Trophoblast cell (in vitro differentiated cells and primary cell): ENCODE data around the gene ZNF524.

ENCODE experiments used
- DNase-seq, 2 donors: peaks; one replicate each; pipeline ENCODE4 v3.0.0-alpha.2; 2016
- H2AFZ ChIP-seq: 2 replicates; pipeline ENCODE4 v1.6.1; 2013; ENCODE audit warnings: low read length, moderate library complexity, mild to moderate bottlenecking; ENCODE audit not compliant: insufficient read depth, poor library complexity
- H2AK5ac ChIP-seq: 2 replicates; pipeline ENCODE4 v1.6.1; 2013; ENCODE audit warnings: mild to moderate bottlenecking, low read length
- H2BK120ac ChIP-seq: 2 replicates; pipeline ENCODE4 v1.6.1; 2013; ENCODE audit warnings: low read length, mild to moderate bottlenecking, moderate library complexity; ENCODE audit not compliant: insufficient read depth, poor library complexity
- H2BK12ac ChIP-seq: 2 replicates; pipeline ENCODE4 v1.6.1; 2013; ENCODE audit warnings: mild to moderate bottlenecking, low read length, moderate library complexity
- H2BK5ac ChIP-seq: 2 replicates; pipeline ENCODE4 v1.6.1; 2013; ENCODE audit warnings: low read length, low read depth, moderate library complexity, mild to moderate bottlenecking; ENCODE audit not compliant: poor library complexity
- H3K14ac ChIP-seq: 2 replicates; pipeline ENCODE4 v1.6.1; 2013; ENCODE audit warnings: mild to moderate bottlenecking, low read length
- H3K18ac ChIP-seq: 2 replicates; pipeline ENCODE4 v1.6.1; 2013; ENCODE audit warnings: mild to moderate bottlenecking, low read length
- H3K23ac ChIP-seq: 2 replicates; pipeline ENCODE4 v1.6.1; 2013; ENCODE audit warnings: low read length
- H3K27ac ChIP-seq: 2 replicates; pipeline ENCODE4 v1.5.1; 2013; ENCODE audit warnings: low read depth, mild to moderate bottlenecking, inconsistent platforms, low read length, moderate library complexity
- H3K27me3 ChIP-seq: 2 replicates; pipeline ENCODE4 v1.6.1; 2013; ENCODE audit warnings: inconsistent platforms, mild to moderate bottlenecking, low read length, moderate library complexity; ENCODE audit not compliant: insufficient read depth
- H3K36me3 ChIP-seq, 2 experiments: 1 replicate in 1 of 2; 2 replicates in 1 of 2; pipeline ENCODE4 v1.6.1; 2013; ENCODE audit warnings: low read length in 2 of 2, mild to moderate bottlenecking in 2 of 2, moderate library complexity in 1 of 2; ENCODE audit not compliant: insufficient read depth in 2 of 2, control insufficient read depth in 1 of 2
- H3K4ac ChIP-seq: 2 replicates; pipeline ENCODE4 v1.6.1; 2013; ENCODE audit warnings: low read depth, mild to moderate bottlenecking, low read length, moderate library complexity
- H3K4me1 ChIP-seq, 2 experiments: 1 replicate in 1 of 2; 2 replicates in 1 of 2; pipeline ENCODE4 v1.6.1; 2013; ENCODE audit warnings: low read length in 2 of 2, mild to moderate bottlenecking in 2 of 2, moderate library complexity in 1 of 2; ENCODE audit not compliant: insufficient read depth in 2 of 2, control insufficient read depth in 1 of 2
- H3K4me2 ChIP-seq: 2 replicates; pipeline ENCODE4 v1.6.1; 2013; ENCODE audit warnings: inconsistent platforms, mild to moderate bottlenecking, low read length, moderate library complexity
- H3K4me3 ChIP-seq: 2 replicates; pipeline ENCODE4 v1.5.1; 2013; ENCODE audit warnings: mild to moderate bottlenecking, low read depth, low read length, inconsistent platforms
- H3K79me1 ChIP-seq: one replicate; pipeline ENCODE4 v1.6.1; 2013; ENCODE audit warnings: low read length
- H3K79me2 ChIP-seq: 2 replicates; pipeline ENCODE4 v1.6.1; 2013; ENCODE audit warnings: low read length, mild to moderate bottlenecking; ENCODE audit not compliant: control insufficient read depth, insufficient read depth, poor library complexity
- H3K9ac ChIP-seq: 2 replicates; pipeline ENCODE4 v1.6.1; 2013; ENCODE audit warnings: mild to moderate bottlenecking, low read length
- H3K9me3 ChIP-seq: 2 replicates; pipeline ENCODE4 v1.6.1; 2013; ENCODE audit warnings: low read depth, mild to moderate bottlenecking, control low read depth, inconsistent platforms, low read length; ENCODE audit not compliant: insufficient read depth
- H4K12ac ChIP-seq: 2 replicates; pipeline ENCODE4 v1.6.1; 2013; ENCODE audit warnings: low read depth, mild to moderate bottlenecking, low read length, moderate library complexity
- H4K8ac ChIP-seq: 2 replicates; pipeline ENCODE4 v1.6.1; 2013; ENCODE audit warnings: low read depth, mild to moderate bottlenecking, low read length, moderate library complexity
- H4K91ac ChIP-seq: one replicate; pipeline ENCODE4 v1.6.1; 2013; ENCODE audit warnings: low read depth, mild to moderate bottlenecking, low read length, moderate library complexity
- WGBS: extraction: QIAGEN DNeasy Blood & Tissue Kit; methylation state at CpG from one replicate; pipeline ENCODE4 v1.1.7; 2013; ENCODE audit warnings: missing lambda C conversion rate; ENCODE audit not compliant: insufficient read length, insufficient coverage; ENCODE audit errors: extremely low coverage; 5-methylcytosine and 5-hydroxymethylcytosine counted together

Gene ZNF524

DNA sequence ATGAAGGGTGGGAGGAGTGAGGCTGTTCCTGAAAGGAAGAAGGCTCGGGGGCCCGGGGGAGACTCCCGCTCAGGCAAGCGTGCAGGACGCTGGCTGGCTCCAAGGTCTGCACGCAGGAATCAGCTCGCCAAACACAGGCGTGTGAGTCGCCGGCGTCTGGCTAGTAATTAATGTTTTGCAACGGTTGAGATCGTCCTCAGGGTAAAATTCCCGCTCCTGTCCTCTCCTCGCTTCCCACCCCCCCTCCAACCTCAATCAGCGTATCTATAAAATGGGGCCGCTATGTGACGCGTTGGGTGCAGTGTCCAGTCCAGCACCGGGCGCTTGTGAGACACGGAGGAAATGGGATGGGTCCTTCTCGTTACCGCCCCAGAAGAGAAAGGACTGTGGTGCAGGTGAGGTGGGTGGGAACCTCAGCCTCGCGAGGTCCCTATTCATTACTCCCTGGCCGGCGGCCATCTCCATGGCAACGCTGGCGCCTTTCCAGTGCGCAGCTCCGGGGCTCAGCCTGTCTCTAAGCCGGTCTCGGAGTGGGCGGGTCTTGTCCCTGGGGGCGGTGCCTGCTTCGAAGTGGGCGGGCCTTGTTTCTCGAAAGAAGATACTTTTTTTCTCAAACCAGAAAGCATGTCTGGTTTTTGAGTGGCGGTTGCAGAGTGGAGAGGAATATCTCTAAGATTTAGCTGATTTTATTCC, 13.0 kb upstream of the ZNF524 start:
- Histone ChIP-seq H2BK5ac (peak overlapping the region; percentile 43), H3K4me3 (peak overlapping the region; percentile 30), H3K4ac (no peak overlapping the region), H4K8ac (peak overlapping the region; percentile 26), H3K14ac (peak overlapping the region; percentile 53), H3K79me1 (peaks cover 12% of the 10 kb centered on the region), H3K4me1 (peaks cover 8 to 13% of the 10 kb centered on the region in 2 experiments), H3K18ac (peak overlapping the region; percentile 46), H2AFZ (peak overlapping the region; percentile 97), H3K4me2 (peak overlapping the region; percentile 78), H3K27me3 (no peaks in the 10 kb centered on the region), H3K23ac (no peak overlapping the region), H4K91ac (peak overlapping the region; percentile 61), H2BK120ac (peak overlapping the region; percentile 68), H3K27ac (peak overlapping the region; percentile 43), H4K12ac (peak overlapping the region; percentile 51), H3K9me3 (no peaks in the 10 kb centered on the region), H2BK12ac (peak overlapping the region; percentile 30), H3K9ac (no peak overlapping the region), H3K36me3 (peaks cover 3 to 4% of the 10 kb centered on the region in 2 experiments), H2AK5ac (peak overlapping the region; percentile 18), H3K79me2 (peaks cover 2% of the 10 kb centered on the region)
- peak; percentile 70 to 82 for DNase-seq
- no CpG with 5 or more reads among the region's 40 CpGs for WGBS

DNA sequence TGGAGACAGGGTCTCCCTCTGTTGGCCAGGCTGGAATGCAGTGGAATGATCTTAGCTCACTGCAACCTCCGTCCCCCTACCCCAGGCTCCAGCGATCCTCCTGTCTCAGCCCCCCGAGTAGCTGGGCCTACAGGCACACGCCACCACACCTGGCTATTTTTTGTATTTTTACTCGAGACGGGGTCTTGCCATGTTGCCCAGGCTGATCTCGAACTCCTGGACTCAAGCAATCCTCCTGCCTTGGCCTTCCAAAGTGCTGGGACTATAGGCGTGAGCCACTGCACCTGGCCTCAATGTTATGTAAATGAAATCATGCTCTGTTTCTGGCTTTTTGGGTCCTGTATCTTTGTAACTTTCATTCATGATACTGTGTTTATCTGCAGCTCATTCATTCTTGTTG, 11.3 kb upstream of the ZNF524 start:
- Histone ChIP-seq H3K9me3 (no peaks in the 10 kb centered on the region), H2AFZ (no peak overlapping the region), H3K14ac (no peak overlapping the region), H4K8ac (no peak overlapping the region), H3K27me3 (no peaks in the 10 kb centered on the region), H3K27ac (no peak overlapping the region), H2BK5ac (no peak overlapping the region), H3K79me1 (peaks cover 12% of the 10 kb centered on the region), H4K91ac (no peak overlapping the region), H3K4ac (no peak overlapping the region), H3K4me2 (no peak overlapping the region), H2AK5ac (no peak overlapping the region), H3K9ac (no peak overlapping the region), H3K23ac (no peak overlapping the region), H3K79me2 (peaks cover 2% of the 10 kb centered on the region), H4K12ac (no peak overlapping the region), H3K36me3 (peaks cover 17 to 20% of the 10 kb centered on the region in 2 experiments), H2BK120ac (no peak overlapping the region), H3K4me3 (no peak overlapping the region), H3K4me1 (peaks cover 8 to 13% of the 10 kb centered on the region in 2 experiments), H3K18ac (no peak overlapping the region), H2BK12ac (no peak overlapping the region)
- WGBS: no CpG with 5 or more reads among the region's 8 CpGs
- no peak for DNase-seq

DNA sequence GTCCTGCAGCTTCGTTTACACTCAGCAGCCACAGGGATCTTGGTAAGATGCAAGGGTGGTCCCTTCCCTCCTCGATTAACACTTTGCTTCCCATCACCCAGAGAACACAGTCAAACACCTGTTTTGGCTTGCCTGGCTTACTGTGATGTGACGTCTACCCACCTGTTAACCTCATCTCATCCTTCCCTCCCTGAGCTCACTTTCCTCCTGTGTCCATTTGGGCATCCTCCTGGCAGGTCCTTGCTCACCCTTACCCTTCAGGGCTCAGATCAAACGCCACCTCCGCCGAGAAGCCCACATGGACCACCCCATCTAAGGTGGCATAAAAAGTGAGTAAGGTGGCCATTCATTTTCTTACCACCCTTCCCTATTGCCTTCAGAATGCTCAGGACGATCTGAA, 10.0 kb upstream of the ZNF524 start:
- H3K18ac ChIP-seq: no peak overlapping the region
- H2AFZ ChIP-seq: no peak overlapping the region
- H2AK5ac ChIP-seq: no peak overlapping the region
- H2BK120ac ChIP-seq: no peak overlapping the region
- no peak overlapping the region for H3K23ac ChIP-seq
- H3K9me3 ChIP-seq: no peaks in the 10 kb centered on the region
- no peak overlapping the region for H3K14ac ChIP-seq
- peaks cover 2% of the 10 kb centered on the region for H3K79me2 ChIP-seq
- no peak overlapping the region for H3K4me2 ChIP-seq
- peaks cover 17 to 28% of the 10 kb centered on the region in 2 experiments for H3K36me3 ChIP-seq
- H2BK12ac ChIP-seq: no peak overlapping the region
- no peak overlapping the region for H3K27ac ChIP-seq
- H2BK5ac ChIP-seq: no peak overlapping the region
- H4K8ac ChIP-seq: no peak overlapping the region
- no peak for DNase-seq
- H3K9ac ChIP-seq: no peak overlapping the region
- H3K79me1 ChIP-seq: peaks cover 12% of the 10 kb centered on the region
- H3K4me3 ChIP-seq: no peak overlapping the region
- H3K4me1 ChIP-seq: peaks cover 8 to 13% of the 10 kb centered on the region in 2 experiments
- H4K12ac ChIP-seq: no peak overlapping the region
- no peak overlapping the region for H4K91ac ChIP-seq
- no CpG with 5 or more reads among the region's 7 CpGs for WGBS
- H3K27me3 ChIP-seq: no peaks in the 10 kb centered on the region
- no peak overlapping the region for H3K4ac ChIP-seq

DNA sequence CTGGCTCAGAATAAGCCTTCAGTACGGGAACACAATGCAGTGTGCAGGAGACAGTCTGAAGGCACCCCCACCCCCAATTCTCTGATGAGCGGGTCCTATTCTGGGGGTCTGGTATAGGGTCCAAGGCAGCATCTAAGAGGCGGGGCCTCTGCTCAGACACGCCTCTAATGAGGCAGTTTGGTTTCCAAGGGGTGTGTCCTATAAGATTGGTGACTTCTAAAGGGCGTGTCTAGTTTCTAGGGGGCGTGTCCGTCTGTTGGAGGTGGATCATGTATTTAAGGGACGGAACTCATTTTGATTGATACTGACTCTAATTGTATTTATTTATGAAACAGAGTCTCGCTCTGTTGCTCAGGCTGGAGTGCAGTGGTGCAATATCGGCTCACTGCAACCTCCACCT, 9.5 kb upstream of the ZNF524 start:
- no peak overlapping the region for H3K9ac ChIP-seq
- H2AK5ac ChIP-seq: no peak overlapping the region
- H3K4me3 ChIP-seq: no peak overlapping the region
- no peak overlapping the region for H3K14ac ChIP-seq
- H3K23ac ChIP-seq: no peak overlapping the region
- H2BK120ac ChIP-seq: no peak overlapping the region
- no peaks in the 10 kb centered on the region for H3K9me3 ChIP-seq
- no peak for DNase-seq
- no peak overlapping the region for H3K4me2 ChIP-seq
- peaks cover 5 to 11% of the 10 kb centered on the region in 2 experiments for H3K4me1 ChIP-seq
- no peak overlapping the region for H2BK12ac ChIP-seq
- no peaks in the 10 kb centered on the region for H3K27me3 ChIP-seq
- no CpG with 5 or more reads among the region's 10 CpGs for WGBS
- H4K8ac ChIP-seq: no peak overlapping the region
- H4K12ac ChIP-seq: no peak overlapping the region
- no peaks in the 10 kb centered on the region for H3K79me2 ChIP-seq
- no peak overlapping the region for H3K18ac ChIP-seq
- no peak overlapping the region for H3K4ac ChIP-seq
- H4K91ac ChIP-seq: no peak overlapping the region
- H3K79me1 ChIP-seq: peaks cover 9% of the 10 kb centered on the region
- H3K27ac ChIP-seq: no peak overlapping the region
- H2BK5ac ChIP-seq: no peak overlapping the region
- H2AFZ ChIP-seq: no peak overlapping the region
- H3K36me3 ChIP-seq: peaks cover 20 to 33% of the 10 kb centered on the region in 2 experiments
